Vagina (tissue), 2 donors: ENCODE data around the gene PSMC1.

ENCODE experiments used
- POLR2A ChIP-seq, 2 donors: fragments of 450-650 bp; IDR thresholded peaks; one replicate each; pipeline ENCODE4 v1.6.1; 2017; ENCODE audit warnings: antibody characterized with exemption in 2 of 2, mild to moderate bottlenecking in 2 of 2, moderate library complexity in 2 of 2
- POLR2AphosphoS5 ChIP-seq, 2 donors: sonication (generic); formaldehyde crosslinking; IDR thresholded peaks; one replicate each; pipeline ENCODE4 v1.9.0; 2017; ENCODE audit warnings: antibody characterized with exemption in 2 of 2, mild to moderate bottlenecking in 2 of 2, low read depth in 1 of 2; ENCODE audit not compliant: insufficient read depth in 1 of 2
- TF ChIP-seq, protein P1 (sequence below), 3 experiments: fragments of 450-650 bp in 2 of 3; fragments of 200-600 bp in 1 of 3; sonication (generic) in 1 of 3; IDR thresholded peaks; one replicate each; pipeline ENCODE4 v1.5.1; 2017 to 2019; ENCODE audit warnings: antibody characterized with exemption in 3 of 3, mild to moderate bottlenecking in 2 of 3, moderate library complexity in 2 of 3

DNA sequence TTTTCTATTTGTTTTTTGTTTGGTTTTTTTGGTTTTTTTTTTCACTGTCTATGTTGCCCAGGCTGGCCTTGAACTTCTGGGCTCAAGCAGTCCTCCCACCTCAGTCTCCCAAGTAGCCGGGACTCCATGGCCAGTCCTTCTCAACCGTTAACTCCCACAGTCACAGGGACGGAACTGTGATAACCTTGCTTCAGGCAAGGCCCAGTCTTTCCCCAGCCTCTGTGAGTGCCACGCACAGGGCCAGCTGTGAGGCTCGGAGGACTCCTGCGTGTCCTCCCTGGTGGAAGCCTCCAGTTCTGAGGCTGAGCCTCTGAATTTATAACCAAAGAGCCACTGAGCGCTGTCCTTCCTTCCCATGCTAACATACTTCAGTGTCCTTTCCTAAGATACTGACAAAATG is 23.7 kb downstream of the PSMC1 start:
- TF ChIP-seq, protein P1, sequence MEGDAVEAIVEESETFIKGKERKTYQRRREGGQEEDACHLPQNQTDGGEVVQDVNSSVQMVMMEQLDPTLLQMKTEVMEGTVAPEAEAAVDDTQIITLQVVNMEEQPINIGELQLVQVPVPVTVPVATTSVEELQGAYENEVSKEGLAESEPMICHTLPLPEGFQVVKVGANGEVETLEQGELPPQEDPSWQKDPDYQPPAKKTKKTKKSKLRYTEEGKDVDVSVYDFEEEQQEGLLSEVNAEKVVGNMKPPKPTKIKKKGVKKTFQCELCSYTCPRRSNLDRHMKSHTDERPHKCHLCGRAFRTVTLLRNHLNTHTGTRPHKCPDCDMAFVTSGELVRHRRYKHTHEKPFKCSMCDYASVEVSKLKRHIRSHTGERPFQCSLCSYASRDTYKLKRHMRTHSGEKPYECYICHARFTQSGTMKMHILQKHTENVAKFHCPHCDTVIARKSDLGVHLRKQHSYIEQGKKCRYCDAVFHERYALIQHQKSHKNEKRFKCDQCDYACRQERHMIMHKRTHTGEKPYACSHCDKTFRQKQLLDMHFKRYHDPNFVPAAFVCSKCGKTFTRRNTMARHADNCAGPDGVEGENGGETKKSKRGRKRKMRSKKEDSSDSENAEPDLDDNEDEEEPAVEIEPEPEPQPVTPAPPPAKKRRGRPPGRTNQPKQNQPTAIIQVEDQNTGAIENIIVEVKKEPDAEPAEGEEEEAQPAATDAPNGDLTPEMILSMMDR (IDR thresholded peaks at IDR 0.05) = no peak
- TF ChIP-seq POLR2A (IDR thresholded peaks at IDR 0.05) (no peak), POLR2AphosphoS5 (IDR thresholded peaks at IDR 0.05; ENCODE audit: insufficient read depth in 1 of 2, low read depth in 1 of 2) (no peak)
